Measurements from ENCODE around the gene PLEKHA8. TPM values are rescaled to one million over a fixed set of nuclear protein-coding genes. Genes with fewer than 3 reads are reported as not detected.

The PLEKHA8 gene
- total RNA-seq, 4 donors from 2014 or later: 5.7 to 12.4 (median 7.2) TPM

- TF ChIP-seq POLR2A (IDR thresholded peaks at IDR 0.05) (no peak), EP300 (IDR thresholded peaks at IDR 0.05) (no peak), CTCF (IDR thresholded peaks at IDR 0.05) (no peak), POLR2AphosphoS5 (IDR thresholded peaks at IDR 0.05) (no peak)
- Histone ChIP-seq H3K27ac (no peak overlapping the region), H3K27me3 (no peaks in the 10 kb centered on the region), H3K4me1 (peaks cover 15% of the 10 kb centered on the region), H3K4me3 (no peak overlapping the region), H3K9me3 (no peaks in the 10 kb centered on the region), H3K36me3 (peaks cover 3% of the 10 kb centered on the region)
- no peak for DNase-seq (ENCODE audit: low spot score in 2 of 2)
- WGBS: 0% methylated on average over 1 of the region's 1 CpG
These were observed 41.8 kb downstream of the PLEKHA8 start for GRCh38 chr7:30070052-30070451.

GRCh38 chr7:30072735-30073134, 44.5 kb downstream of the PLEKHA8 start:
- H3K4me1 ChIP-seq: peaks cover 7% of the 10 kb centered on the region
- WGBS: 95% methylated on average over 1 of the region's 1 CpG
- H3K9me3 ChIP-seq: no peaks in the 10 kb centered on the region
- TF ChIP-seq CTCF (IDR thresholded peaks at IDR 0.05) (no peak), EP300 (IDR thresholded peaks at IDR 0.05) (no peak), POLR2A (IDR thresholded peaks at IDR 0.05) (no peak), POLR2AphosphoS5 (IDR thresholded peaks at IDR 0.05) (no peak)
- no peaks in the 10 kb centered on the region for H3K27me3 ChIP-seq
- DNase-seq (ENCODE audit: low spot score in 2 of 2): no peak
- no peak overlapping the region for H3K4me3 ChIP-seq
- H3K27ac ChIP-seq: no peak overlapping the region
- H3K36me3 ChIP-seq: peaks cover 3% of the 10 kb centered on the region

GRCh38 chr7:30074422-30075030, 46.3 kb downstream of the PLEKHA8 start:
- no peak for TF ChIP-seq EP300 (IDR thresholded peaks at IDR 0.05)
- no peak for TF ChIP-seq POLR2A (IDR thresholded peaks at IDR 0.05)
- no peak for TF ChIP-seq POLR2AphosphoS5 (IDR thresholded peaks at IDR 0.05)
- peak in 1 of 2 donors; percentile 22 for TF ChIP-seq CTCF (IDR thresholded peaks at IDR 0.05)
- WGBS: 45% methylated on average over 1 of the region's 1 CpG
- Histone ChIP-seq H3K27ac (no peak overlapping the region), H3K36me3 (peaks cover 12% of the 10 kb centered on the region), H3K4me1 (peaks cover 4% of the 10 kb centered on the region), H3K27me3 (no peaks in the 10 kb centered on the region), H3K4me3 (no peak overlapping the region), H3K9me3 (no peaks in the 10 kb centered on the region)
- no peak for DNase-seq (ENCODE audit: low spot score in 2 of 2)

- 92% methylated on average over 1 of the region's 1 CpG for WGBS
- Histone ChIP-seq H3K4me3 (no peak overlapping the region), H3K27me3 (no peaks in the 10 kb centered on the region), H3K36me3 (peaks cover 9% of the 10 kb centered on the region), H3K27ac (no peak overlapping the region), H3K4me1 (no peaks in the 10 kb centered on the region), H3K9me3 (no peaks in the 10 kb centered on the region)
- TF ChIP-seq CTCF (IDR thresholded peaks at IDR 0.05): no peak
- no peak for TF ChIP-seq POLR2AphosphoS5 (IDR thresholded peaks at IDR 0.05)
- TF ChIP-seq POLR2A (IDR thresholded peaks at IDR 0.05): no peak
- TF ChIP-seq EP300 (IDR thresholded peaks at IDR 0.05): no peak
- DNase-seq (ENCODE audit: low spot score in 2 of 2): no peak
These were observed 48.2 kb downstream of the PLEKHA8 start for GRCh38 chr7:30076411-30076810.

GRCh38 chr7:30078280-30078679, 50.1 kb downstream of the PLEKHA8 start:
- H3K9me3 ChIP-seq: no peaks in the 10 kb centered on the region
- H3K4me3 ChIP-seq: no peak overlapping the region
- WGBS: 96% methylated on average over 3 of the region's 3 CpGs
- H3K36me3 ChIP-seq: peaks cover 9% of the 10 kb centered on the region
- no peak overlapping the region for H3K27ac ChIP-seq
- TF ChIP-seq EP300 (IDR thresholded peaks at IDR 0.05) (no peak), POLR2AphosphoS5 (IDR thresholded peaks at IDR 0.05) (no peak), POLR2A (IDR thresholded peaks at IDR 0.05) (no peak), CTCF (IDR thresholded peaks at IDR 0.05) (no peak)
- H3K4me1 ChIP-seq: no peaks in the 10 kb centered on the region
- no peak for DNase-seq (ENCODE audit: low spot score in 2 of 2)
- no peaks in the 10 kb centered on the region for H3K27me3 ChIP-seq

Measured in suprapubic skin (tissue), 4 donors.